Choroid plexus epithelial cell (primary cell): ENCODE results near the gene ACACB.

Experiments used
- DNase-seq: peaks from one replicate; pipeline ENCODE4 v3.0.0-alpha.2; 2010; ENCODE audit warnings: low read depth
- H3K4me3 ChIP-seq: 2 replicates; pipeline ENCODE4 v1.5.1; 2011; ENCODE audit warnings: low read depth, mild to moderate bottlenecking, control low read depth, low read length, moderate library complexity
- CTCF ChIP-seq: conservative IDR thresholded peaks from 2 replicates; pipeline ENCODE4 v1.5.1; 2011; ENCODE audit warnings: low read depth, mild to moderate bottlenecking, control low read depth, inconsistent platforms, low read length, moderate library complexity

Gene ACACB

GRCh38 chr12:109275173-109275572 is 158.8 kb downstream of the ACACB start:
- no peak overlapping the region for H3K4me3 ChIP-seq
- TF ChIP-seq CTCF: no peak
- DNase-seq: no peak

GRCh38 chr12:109276160-109276559 is 159.8 kb downstream of the ACACB start:
- no peak for DNase-seq
- no peak for TF ChIP-seq CTCF
- H3K4me3 ChIP-seq: no peak overlapping the region

GRCh38 chr12:109277255-109277898 is 161.0 kb downstream of the ACACB start:
- H3K4me3 ChIP-seq: no peak overlapping the region
- no peak for TF ChIP-seq CTCF

GRCh38 chr12:109277899-109278762 is 161.7 kb downstream of the ACACB start:
- TF ChIP-seq CTCF: no peak
- no peak overlapping the region for H3K4me3 ChIP-seq
- peak; percentile 16 for DNase-seq

More at GRCh38 chr12:109277255-109277898, 161.0 kb downstream of the ACACB start:
- DNase-seq: no peak

- no peak for TF ChIP-seq CTCF
- no peak for DNase-seq
- H3K4me3 ChIP-seq: no peak overlapping the region
Observed at GRCh38 chr12:109278912-109279311, 162.5 kb downstream of the ACACB start.

GRCh38 chr12:109279525-109279924 is 163.1 kb downstream of the ACACB start:
- TF ChIP-seq CTCF: no peak
- H3K4me3 ChIP-seq: no peak overlapping the region

More at GRCh38 chr12:109279525-109279924, 163.1 kb downstream of the ACACB start:
- DNase-seq: no peak
